ENCODE results near the gene OR2A42.
"Not testable (repeated sequence)": the region's sequence is repeated elsewhere in the genome, so short reads cannot be mapped to it uniquely, and the experiment has no call there.

- not testable (repeated sequence) for TF ChIP-seq CTCF (IDR thresholded peaks at IDR 0.05; ENCODE audit: low read length); EZH2phosphoT487 (IDR thresholded peaks at IDR 0.05; ENCODE audit: low read length); EZH2 (optimal IDR thresholded peaks at IDR 0.05; ENCODE audit: low read depth, low read length)
These were observed 45.6 kb downstream of the OR2A42 start for GRCh38 chr7:144193782-144194181.

Measured in MM.1S (cell line).